C4-2B (cell line): ENCODE data around the gene TSTD2.

ENCODE experiments used
- ZFX ChIP-seq: fragments of 450-650 bp; IDR thresholded peaks from 2 replicates; pipeline ENCODE4 v1.6.1; 2017
- TF ChIP-seq, protein P1 (sequence below): fragments of 450-650 bp; conservative IDR thresholded peaks from 2 replicates; pipeline ENCODE4 v1.5.1; 2017; ENCODE audit warnings: mild to moderate bottlenecking

DNA sequence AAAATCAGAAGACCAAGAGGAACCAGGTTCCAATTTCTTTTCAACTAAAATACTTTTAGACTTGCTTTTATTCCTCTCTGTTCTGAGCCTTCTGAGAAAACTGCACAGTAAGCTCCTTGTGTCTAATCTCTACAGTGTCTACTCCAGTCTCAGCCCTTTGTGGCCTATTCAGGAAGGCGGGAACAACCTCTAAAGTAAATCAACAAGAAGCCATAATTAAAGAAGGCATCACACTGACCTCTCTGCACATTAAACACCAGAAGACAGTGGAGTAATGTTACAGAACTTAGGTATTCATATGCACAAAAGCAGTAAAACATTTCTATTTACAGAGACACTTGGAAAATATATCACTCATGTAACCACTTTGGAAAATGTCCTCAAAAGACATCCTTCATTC lies 49.1 kb upstream of the TSTD2 start:
- TF ChIP-seq, protein P1, sequence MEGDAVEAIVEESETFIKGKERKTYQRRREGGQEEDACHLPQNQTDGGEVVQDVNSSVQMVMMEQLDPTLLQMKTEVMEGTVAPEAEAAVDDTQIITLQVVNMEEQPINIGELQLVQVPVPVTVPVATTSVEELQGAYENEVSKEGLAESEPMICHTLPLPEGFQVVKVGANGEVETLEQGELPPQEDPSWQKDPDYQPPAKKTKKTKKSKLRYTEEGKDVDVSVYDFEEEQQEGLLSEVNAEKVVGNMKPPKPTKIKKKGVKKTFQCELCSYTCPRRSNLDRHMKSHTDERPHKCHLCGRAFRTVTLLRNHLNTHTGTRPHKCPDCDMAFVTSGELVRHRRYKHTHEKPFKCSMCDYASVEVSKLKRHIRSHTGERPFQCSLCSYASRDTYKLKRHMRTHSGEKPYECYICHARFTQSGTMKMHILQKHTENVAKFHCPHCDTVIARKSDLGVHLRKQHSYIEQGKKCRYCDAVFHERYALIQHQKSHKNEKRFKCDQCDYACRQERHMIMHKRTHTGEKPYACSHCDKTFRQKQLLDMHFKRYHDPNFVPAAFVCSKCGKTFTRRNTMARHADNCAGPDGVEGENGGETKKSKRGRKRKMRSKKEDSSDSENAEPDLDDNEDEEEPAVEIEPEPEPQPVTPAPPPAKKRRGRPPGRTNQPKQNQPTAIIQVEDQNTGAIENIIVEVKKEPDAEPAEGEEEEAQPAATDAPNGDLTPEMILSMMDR = no peak
- TF ChIP-seq ZFX = no peak
